Adipocyte (in vitro differentiated cells): Measurements from ENCODE around the gene SLC6A12.

ENCODE experiments used
- DNase-seq: peaks from one replicate; pipeline ENCODE4 v3.0.0-alpha.2; 2015; ENCODE audit warnings: low read depth
- H3K27me3 ChIP-seq: replicated peaks from 2 replicates; pipeline ENCODE4 v1.7.0; 2013; ENCODE audit warnings: mild to moderate bottlenecking, low read length, moderate library complexity; ENCODE audit not compliant: control insufficient read depth, insufficient read depth
- H3K36me3 ChIP-seq: 2 replicates; pipeline ENCODE4 v1.7.0; 2013; ENCODE audit warnings: low read length, mild to moderate bottlenecking, moderate library complexity; ENCODE audit not compliant: control insufficient read depth, insufficient read depth, severe bottlenecking
- H3K4me1 ChIP-seq: 2 replicates; pipeline ENCODE4 v1.7.0; 2013; ENCODE audit warnings: mild to moderate bottlenecking, low read length, moderate library complexity; ENCODE audit not compliant: control insufficient read depth, insufficient read depth
- H3K4me3 ChIP-seq: 2 replicates; pipeline ENCODE4 v1.7.0; 2013; ENCODE audit warnings: mild to moderate bottlenecking, low read length, moderate library complexity
- H3K9ac ChIP-seq: 2 replicates; pipeline ENCODE4 v1.7.0; 2013; ENCODE audit warnings: mild to moderate bottlenecking, low read length, moderate library complexity
- H3K9me3 ChIP-seq: 2 replicates; pipeline ENCODE4 v1.7.0; 2013; ENCODE audit warnings: mild to moderate bottlenecking, low read length, moderate library complexity; ENCODE audit not compliant: control insufficient read depth

The SLC6A12 gene

DNA sequence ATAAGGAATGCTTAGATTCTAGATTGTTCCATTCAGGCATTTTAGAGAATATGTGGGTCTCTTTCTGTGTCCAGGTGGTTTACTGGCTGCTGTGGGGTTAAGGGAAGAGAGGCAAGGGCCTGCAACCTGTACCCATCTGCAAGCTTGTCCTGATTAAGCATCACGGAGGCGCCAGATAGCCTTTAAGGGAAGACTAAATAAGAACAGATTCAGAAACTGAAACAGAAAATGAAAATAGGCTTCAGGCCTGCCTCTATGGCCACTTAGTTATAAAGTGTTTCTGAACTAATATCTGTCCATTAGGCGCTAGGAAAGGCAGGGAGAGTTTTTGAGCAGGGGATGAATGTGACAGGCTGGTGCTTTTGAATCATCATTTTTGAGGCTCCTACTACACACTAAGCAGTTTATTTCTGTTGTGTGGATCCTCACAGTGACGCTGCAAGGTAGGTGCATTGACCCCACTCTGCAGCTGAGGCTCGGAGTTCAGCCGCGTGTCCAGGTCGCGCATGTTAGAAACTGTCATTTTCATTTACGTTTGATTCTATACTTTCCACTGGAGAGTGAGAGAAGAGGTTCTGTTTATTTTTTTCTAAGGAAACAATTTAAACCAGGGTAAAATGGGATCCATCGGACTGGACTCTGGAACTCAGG lies 47.4 kb downstream of the SLC6A12 start:
- H3K4me1 ChIP-seq, result no peaks in the 10 kb centered on the region
- DNase-seq, result no peak
- H3K27me3 ChIP-seq, result peaks cover 71% of the 10 kb centered on the region

DNA sequence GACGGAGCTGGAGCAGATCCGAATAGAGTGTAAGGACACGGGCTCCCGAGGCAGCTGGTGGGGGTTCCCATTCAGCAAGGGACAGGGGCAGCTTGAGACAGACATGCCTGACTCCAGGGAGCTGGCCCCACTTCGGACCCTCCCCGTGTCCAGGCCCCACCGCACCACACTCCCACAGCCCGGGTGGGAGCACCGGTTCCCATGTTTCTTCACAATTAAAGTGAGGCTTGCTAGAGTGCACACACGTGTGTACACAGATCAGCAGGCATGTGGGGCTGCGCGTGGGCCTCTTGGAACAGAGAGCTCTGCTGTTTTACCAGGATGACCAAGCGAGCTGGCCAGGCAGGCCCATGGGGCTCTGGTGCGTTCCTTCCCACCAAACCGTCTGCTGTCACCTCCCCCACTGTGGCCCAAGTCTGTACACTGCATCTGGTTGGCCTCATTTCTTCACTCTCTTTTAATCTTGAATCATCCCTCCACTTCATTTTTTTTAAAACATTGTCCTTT lies 48.0 kb downstream of the SLC6A12 start:
- Histone ChIP-seq H3K4me3 (no peak overlapping the region), H3K4me1 (no peaks in the 10 kb centered on the region), H3K36me3 (no peaks in the 10 kb centered on the region), H3K9ac (no peak overlapping the region), H3K27me3 (peaks cover 68% of the 10 kb centered on the region), H3K9me3 (no peaks in the 10 kb centered on the region)
- DNase-seq, result no peak

More for the DNA sequence above, 47.4 kb downstream of the SLC6A12 start:
- no peaks in the 10 kb centered on the region for H3K36me3 ChIP-seq
- no peak overlapping the region for H3K4me3 ChIP-seq
- no peaks in the 10 kb centered on the region for H3K9me3 ChIP-seq
- no peak overlapping the region for H3K9ac ChIP-seq

DNA sequence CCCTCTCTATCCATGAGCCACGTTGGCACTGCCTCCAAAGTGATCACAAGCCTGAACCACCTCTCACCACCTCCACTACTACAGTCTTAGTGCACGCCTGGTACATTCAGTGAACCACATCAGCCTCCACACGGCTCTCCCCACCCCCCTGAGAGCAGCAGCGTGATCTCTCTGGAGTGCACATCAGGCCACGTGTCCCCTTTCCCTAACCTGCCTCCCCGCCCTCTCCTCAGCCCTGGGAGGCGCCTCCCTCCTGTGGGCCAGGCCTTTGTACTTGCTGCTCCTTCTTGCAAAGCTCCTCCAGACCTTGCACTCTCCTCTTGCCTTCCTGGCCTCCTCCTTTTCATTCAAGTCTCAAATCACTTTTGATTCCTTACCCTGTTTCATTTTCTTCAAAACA lies 49.8 kb downstream of the SLC6A12 start:
- no peaks in the 10 kb centered on the region for H3K4me1 ChIP-seq
- H3K4me3 ChIP-seq, result no peak overlapping the region
- no peaks in the 10 kb centered on the region for H3K9me3 ChIP-seq
- H3K36me3 ChIP-seq, result no peaks in the 10 kb centered on the region
- H3K9ac ChIP-seq, result no peak overlapping the region
- DNase-seq, result no peak
- peaks cover 55% of the 10 kb centered on the region for H3K27me3 ChIP-seq

DNA sequence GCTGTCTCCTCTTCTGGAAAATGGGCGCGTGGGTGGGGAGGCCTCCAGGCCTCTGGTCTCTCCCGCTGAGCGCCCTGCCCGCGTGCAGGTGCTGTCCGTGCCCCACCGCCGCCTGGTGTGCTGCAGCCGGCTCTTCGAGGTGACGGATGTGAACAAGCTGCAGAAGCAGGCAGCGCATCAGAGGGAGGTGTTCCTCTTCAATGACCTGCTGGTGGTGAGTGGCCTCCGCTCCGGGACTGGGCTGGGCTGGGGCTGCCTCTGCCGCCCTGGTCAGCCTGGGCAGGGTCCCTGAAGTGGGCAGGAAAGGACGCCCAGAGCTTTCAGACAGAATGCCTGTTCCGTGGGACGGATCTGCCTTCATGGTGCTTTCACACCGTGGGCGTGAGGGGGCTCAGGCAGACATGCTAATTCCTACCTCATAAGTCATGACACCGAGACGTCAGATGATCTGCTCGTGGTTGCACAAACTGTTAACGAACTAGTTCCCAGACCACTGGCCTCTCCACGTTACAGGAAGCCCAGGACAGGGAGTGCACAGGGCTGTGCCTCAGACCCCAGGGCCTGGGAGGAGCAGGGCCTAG lies 50.5 kb downstream of the SLC6A12 start:
- H3K9me3 ChIP-seq, result no peaks in the 10 kb centered on the region
- H3K27me3 ChIP-seq, result peaks cover 54% of the 10 kb centered on the region
- no peak overlapping the region for H3K4me3 ChIP-seq
- DNase-seq, result no peak
- no peaks in the 10 kb centered on the region for H3K4me1 ChIP-seq
- H3K36me3 ChIP-seq, result no peaks in the 10 kb centered on the region
- no peak overlapping the region for H3K9ac ChIP-seq

DNA sequence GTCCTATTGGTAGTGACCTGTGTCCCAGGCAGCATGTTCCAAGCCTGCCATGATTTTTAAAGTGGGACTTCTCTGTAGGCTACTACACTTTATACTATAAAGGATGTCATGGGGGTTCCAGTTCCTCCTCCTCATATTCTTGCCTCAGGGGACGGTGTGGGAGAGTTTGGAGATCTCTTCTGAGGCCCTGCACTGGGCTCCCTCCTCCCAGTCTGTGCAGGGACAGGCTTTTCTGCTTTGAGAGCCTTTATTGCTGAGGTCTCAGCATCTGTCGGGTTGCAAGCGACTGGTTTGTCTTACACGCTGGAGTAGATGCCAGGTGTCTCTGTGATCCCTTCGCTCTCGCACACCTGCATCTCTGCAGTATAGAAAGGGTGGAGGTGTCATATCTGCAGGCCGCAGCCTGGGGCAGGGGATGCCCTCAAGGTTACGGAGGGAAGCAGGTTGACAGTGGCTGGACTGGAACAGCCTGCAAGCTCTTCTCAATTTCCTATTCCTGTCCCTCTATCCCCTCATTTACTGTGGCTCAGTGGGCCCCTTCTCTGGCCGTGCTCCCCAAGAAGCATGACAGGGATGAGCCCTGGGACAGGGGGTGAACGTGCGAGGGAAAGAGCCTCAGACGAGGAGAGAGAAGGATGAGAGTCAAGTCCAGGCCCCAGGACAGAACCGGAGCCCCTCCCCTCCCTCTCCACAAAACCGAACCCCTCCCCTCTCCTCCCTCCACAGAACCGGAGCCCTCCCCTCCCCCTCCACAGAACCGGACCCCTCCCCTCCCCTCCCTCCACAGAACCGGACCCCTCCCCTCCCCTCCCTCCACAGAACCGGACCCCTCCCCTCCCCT lies 51.3 kb downstream of the SLC6A12 start:
- Histone ChIP-seq H3K4me3 (no peak overlapping the region), H3K9ac (no peak overlapping the region), H3K36me3 (no peaks in the 10 kb centered on the region), H3K4me1 (no peaks in the 10 kb centered on the region), H3K9me3 (no peaks in the 10 kb centered on the region), H3K27me3 (peaks cover 53% of the 10 kb centered on the region)
- DNase-seq, result no peak

DNA sequence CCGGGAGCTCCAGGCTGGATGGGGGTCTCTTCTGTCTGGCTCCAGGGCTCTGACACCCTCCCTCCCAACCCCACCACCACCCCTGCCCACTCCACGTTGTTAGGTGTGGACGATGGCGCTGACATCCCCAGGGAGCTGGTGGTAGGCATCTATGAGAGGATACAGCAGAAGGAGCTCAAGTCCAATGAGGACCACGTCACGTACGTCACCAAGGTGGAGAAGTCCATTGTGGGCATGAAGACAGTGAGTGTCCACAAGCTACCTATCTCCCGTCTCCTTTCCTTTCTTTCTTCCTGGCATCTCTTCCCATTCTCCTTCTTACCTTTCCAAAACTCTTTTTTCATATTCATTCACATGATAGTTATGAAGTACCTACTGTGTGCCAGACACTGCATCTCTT lies 52.1 kb downstream of the SLC6A12 start:
- no peak overlapping the region for H3K4me3 ChIP-seq
- no peaks in the 10 kb centered on the region for H3K4me1 ChIP-seq
- H3K27me3 ChIP-seq, result peaks cover 46% of the 10 kb centered on the region
- no peaks in the 10 kb centered on the region for H3K9me3 ChIP-seq
- H3K9ac ChIP-seq, result no peak overlapping the region
- no peaks in the 10 kb centered on the region for H3K36me3 ChIP-seq
- DNase-seq, result no peak

DNA sequence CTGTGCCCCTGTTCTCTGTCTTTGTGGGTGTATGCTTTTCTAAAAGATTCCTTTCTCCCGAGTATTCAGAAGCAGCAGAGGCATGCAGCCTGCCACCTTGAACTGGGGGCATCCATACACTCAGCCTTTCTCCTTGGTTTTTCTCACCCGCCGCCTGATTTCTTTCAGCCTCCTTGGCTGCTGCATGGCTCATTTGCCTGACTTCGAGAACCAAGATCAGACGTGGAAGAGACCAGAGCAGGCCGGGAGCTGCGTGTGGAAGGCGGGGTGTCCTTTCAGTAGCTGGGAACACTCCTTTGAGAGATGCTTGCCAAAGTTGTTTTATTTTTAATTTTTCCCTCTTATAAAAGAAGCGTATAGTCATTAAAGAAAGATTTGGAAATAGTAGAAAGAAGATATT lies 53.1 kb downstream of the SLC6A12 start:
- no peak overlapping the region for H3K9ac ChIP-seq
- H3K4me3 ChIP-seq, result no peak overlapping the region
- no peaks in the 10 kb centered on the region for H3K4me1 ChIP-seq
- no peaks in the 10 kb centered on the region for H3K36me3 ChIP-seq
- H3K27me3 ChIP-seq, result peaks cover 43% of the 10 kb centered on the region
- H3K9me3 ChIP-seq, result no peaks in the 10 kb centered on the region
- no peak for DNase-seq

DNA sequence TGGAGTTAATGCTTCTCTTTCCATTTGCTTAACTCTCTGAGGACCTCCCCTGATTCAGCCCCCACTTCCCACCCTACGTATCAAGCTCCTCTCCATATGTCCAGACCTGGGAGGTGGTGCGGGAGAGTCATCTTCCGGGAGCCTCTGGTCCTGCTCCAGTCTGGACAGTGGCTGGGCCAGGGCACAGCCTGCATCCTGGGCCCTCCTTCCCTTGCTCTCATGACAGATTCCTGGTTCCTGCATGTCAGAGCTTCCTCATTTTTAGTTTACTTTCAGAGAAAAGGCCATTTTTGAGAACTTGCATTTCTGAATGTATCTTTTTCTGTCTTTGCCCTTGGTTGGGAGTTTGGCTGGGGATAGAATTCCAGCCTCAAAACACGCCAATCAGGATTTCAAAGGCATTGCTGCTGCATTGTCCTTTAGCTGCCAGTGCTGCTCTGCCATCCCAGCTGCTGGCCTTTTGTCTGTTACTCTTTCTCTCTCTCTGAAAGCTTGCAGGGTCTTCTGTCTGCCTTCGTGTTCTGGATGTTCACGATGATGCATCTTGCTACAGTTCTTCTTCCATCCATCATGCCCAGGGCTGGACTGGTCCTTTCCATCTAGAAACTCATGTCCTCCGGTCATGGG lies 54.7 kb downstream of the SLC6A12 start:
- Histone ChIP-seq H3K4me3 (no peak overlapping the region), H3K27me3 (peaks cover 42% of the 10 kb centered on the region), H3K9ac (no peak overlapping the region), H3K9me3 (no peaks in the 10 kb centered on the region), H3K36me3 (no peaks in the 10 kb centered on the region), H3K4me1 (no peaks in the 10 kb centered on the region)
- DNase-seq, result no peak

DNA sequence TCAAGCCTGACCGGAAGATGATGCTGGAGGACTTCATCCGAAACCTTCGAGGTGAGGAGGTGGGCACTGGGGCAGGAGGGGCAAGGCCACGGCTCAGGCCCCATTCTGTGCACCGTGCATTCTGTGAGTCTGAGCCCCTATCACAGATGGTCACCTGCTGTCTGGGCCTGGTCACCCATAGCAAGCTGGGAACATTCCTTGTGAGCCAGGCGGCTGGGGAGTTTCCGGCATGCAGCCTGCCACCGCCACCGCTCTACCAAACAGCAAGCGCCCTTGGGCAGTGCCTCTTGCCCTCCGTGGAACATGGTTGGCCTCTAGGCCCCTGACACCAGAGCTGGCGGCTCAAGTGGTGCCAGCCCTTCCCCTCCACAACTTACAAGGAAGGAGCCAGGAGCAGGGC lies 56.3 kb downstream of the SLC6A12 start:
- Histone ChIP-seq H3K4me3 (no peak overlapping the region), H3K9ac (no peak overlapping the region), H3K27me3 (peaks cover 42% of the 10 kb centered on the region), H3K36me3 (no peaks in the 10 kb centered on the region), H3K4me1 (peaks cover 8% of the 10 kb centered on the region), H3K9me3 (no peaks in the 10 kb centered on the region)
- no peak for DNase-seq

DNA sequence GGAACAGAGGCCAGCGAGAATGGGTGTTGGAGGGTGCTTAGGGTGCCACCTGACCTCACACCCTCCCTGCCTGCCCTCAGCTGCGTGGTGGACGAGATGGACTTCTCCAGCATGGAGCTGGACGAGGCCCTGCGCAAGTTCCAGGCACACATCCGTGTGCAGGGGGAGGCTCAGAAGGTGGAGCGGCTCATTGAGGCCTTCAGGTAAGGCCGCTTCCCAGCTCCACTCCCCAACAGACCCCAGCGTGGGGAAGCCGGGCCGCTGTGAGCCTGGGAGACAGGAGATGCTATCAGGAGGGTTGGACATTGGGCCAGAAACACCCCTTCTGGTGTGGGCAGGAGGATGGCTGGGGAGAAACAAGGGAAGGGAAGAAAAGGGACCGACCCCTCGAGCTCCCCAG lies 57.0 kb downstream of the SLC6A12 start:
- peaks cover 39% of the 10 kb centered on the region for H3K27me3 ChIP-seq
- peaks cover 12% of the 10 kb centered on the region for H3K4me1 ChIP-seq
- no peak for DNase-seq
- no peak overlapping the region for H3K9ac ChIP-seq
- no peak overlapping the region for H3K4me3 ChIP-seq
- no peaks in the 10 kb centered on the region for H3K36me3 ChIP-seq
- no peaks in the 10 kb centered on the region for H3K9me3 ChIP-seq

DNA sequence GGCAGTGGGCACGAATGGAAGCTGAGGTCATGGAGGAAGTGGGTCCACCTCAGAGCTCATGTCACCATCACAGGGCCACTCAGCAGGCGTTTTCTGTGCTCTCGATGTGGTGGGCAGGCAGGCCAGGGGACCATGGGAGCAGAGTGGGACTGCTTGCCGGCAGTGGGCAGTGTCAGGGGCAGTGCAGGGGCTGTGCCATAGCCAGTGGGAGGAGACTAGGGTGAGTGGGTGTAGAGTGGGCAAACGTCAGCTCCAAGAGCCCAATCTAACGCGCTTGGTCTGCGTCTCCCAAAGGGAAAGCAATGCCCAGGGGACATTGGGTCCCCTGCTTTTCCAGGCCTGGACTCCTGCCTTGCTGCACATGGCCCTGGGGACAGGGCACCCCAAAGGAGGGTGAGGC lies 58.3 kb downstream of the SLC6A12 start:
- no peak for DNase-seq
- Histone ChIP-seq H3K9me3 (no peaks in the 10 kb centered on the region), H3K9ac (no peak overlapping the region), H3K4me3 (no peak overlapping the region), H3K4me1 (peaks cover 13% of the 10 kb centered on the region), H3K36me3 (no peaks in the 10 kb centered on the region), H3K27me3 (peaks cover 40% of the 10 kb centered on the region)
